ENCODE results near the gene CMPK2. TPM values are rescaled to one million over a fixed set of nuclear protein-coding genes. Genes with fewer than 3 reads are reported as not detected.

CMPK2 gene
- total RNA-seq, 1 experiment from 2014 or later, result 0.52 TPM

DNA sequence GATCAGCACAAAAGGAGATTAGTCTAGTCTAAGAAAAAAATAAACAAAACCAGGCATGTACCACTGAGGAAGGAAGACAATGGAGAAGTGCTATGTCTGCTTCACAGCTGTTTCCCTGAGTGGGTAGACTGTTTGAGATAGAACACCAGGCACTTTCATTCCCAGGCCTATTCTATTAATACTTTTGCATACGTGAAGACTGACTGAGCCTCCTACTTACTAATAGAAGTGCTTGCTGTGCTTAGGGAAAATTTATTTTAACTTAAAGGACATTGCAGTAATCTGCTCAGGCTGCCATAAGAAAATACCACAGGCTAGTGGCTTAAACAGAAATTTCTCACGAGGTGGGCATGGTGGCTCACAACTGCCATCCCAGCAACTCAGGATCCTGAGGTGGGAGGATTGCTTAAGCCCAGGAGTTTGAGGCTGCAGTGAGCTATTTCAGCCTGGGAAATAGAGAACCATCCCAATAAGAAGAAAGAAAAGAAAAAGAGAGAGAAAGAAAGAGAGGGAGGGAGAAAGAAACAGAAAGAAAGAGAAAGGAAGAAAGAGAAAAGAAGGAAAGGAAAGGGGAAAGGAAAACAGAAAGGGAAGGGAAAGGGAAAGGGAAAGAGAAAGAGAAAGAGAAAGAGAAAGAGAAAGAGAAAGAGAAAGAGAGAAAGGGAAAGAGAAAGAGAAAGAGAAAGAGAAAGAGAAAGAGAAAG lies 33.0 kb downstream of the CMPK2 start:
- POLR2A ChIA-PET, result no interaction called here
- TF ChIP-seq, protein P1, sequence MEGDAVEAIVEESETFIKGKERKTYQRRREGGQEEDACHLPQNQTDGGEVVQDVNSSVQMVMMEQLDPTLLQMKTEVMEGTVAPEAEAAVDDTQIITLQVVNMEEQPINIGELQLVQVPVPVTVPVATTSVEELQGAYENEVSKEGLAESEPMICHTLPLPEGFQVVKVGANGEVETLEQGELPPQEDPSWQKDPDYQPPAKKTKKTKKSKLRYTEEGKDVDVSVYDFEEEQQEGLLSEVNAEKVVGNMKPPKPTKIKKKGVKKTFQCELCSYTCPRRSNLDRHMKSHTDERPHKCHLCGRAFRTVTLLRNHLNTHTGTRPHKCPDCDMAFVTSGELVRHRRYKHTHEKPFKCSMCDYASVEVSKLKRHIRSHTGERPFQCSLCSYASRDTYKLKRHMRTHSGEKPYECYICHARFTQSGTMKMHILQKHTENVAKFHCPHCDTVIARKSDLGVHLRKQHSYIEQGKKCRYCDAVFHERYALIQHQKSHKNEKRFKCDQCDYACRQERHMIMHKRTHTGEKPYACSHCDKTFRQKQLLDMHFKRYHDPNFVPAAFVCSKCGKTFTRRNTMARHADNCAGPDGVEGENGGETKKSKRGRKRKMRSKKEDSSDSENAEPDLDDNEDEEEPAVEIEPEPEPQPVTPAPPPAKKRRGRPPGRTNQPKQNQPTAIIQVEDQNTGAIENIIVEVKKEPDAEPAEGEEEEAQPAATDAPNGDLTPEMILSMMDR (IDR thresholded peaks at IDR 0.05; ENCODE audit: insufficient read depth in 1 of 2, low read depth in 1 of 2, low read length in 1 of 2, severe bottlenecking in 1 of 2, unreplicated experiment in 1 of 2), result no peak
- H3K4me3 ChIP-seq (ENCODE audit: low read depth, low read length), result no peak overlapping the region
- Mint-ChIP-seq H3K9me3 (ENCODE audit: unreplicated experiment) (peaks cover 53% of the 10 kb centered on the region), H3K36me3 (ENCODE audit: insufficient read depth, unreplicated experiment) (no peaks in the 10 kb centered on the region), H3K27ac (ENCODE audit: unreplicated experiment) (no peak overlapping the region), H3K4me1 (ENCODE audit: low read depth, unreplicated experiment) (no peaks in the 10 kb centered on the region), H3K4me3 (ENCODE audit: unreplicated experiment) (no peak overlapping the region), H3K27me3 (ENCODE audit: insufficient read depth, unreplicated experiment) (peaks cover 2% of the 10 kb centered on the region)
- no peaks in the 10 kb centered on the region for H3K36me3 ChIP-seq (ENCODE audit: control insufficient read depth, insufficient read depth, low read length)
- no peaks in the 10 kb centered on the region for H3K27me3 ChIP-seq (replicated peaks; ENCODE audit: control insufficient read depth, insufficient read depth, low read length)
- CTCF ChIA-PET, result no interaction called here
- H3K9me3 ChIP-seq, result no peaks in the 10 kb centered on the region; the same call in 1 of the 2 replicates
- no peak for DNase-seq
- H3K4me1 ChIP-seq, result no peaks in the 10 kb centered on the region
- BruUV-seq (replicated peaks), result no TSS peak
- intact Hi-C loops (cut with micrococcal nuclease; ENCODE audit: unreplicated experiment), result no loop called here

GRCh38 chr2:6831229-6831628 lies 34.5 kb downstream of the CMPK2 start:
- H3K4me1 ChIP-seq, result no peaks in the 10 kb centered on the region
- H3K36me3 Mint-ChIP-seq (ENCODE audit: insufficient read depth, unreplicated experiment), result no peaks in the 10 kb centered on the region
- no peak for DNase-seq
- no peaks in the 10 kb centered on the region for H3K4me1 Mint-ChIP-seq (ENCODE audit: low read depth, unreplicated experiment)
- H3K27me3 ChIP-seq (replicated peaks; ENCODE audit: control insufficient read depth, insufficient read depth, low read length), result no peaks in the 10 kb centered on the region
- H3K9me3 ChIP-seq, result no peaks in the 10 kb centered on the region; the same call in 1 of the 2 replicates
- peaks cover 2% of the 10 kb centered on the region for H3K27me3 Mint-ChIP-seq (ENCODE audit: insufficient read depth, unreplicated experiment)
- intact Hi-C loops (cut with micrococcal nuclease; ENCODE audit: unreplicated experiment), result no loop called here
- no TSS peak for BruUV-seq (replicated peaks)
- no peaks in the 10 kb centered on the region for H3K36me3 ChIP-seq (ENCODE audit: control insufficient read depth, insufficient read depth, low read length)
- peaks cover 60% of the 10 kb centered on the region for H3K9me3 Mint-ChIP-seq (ENCODE audit: unreplicated experiment)
- no peak overlapping the region for H3K27ac Mint-ChIP-seq (ENCODE audit: unreplicated experiment)
- no peak overlapping the region for H3K4me3 Mint-ChIP-seq (ENCODE audit: unreplicated experiment)
- CTCF ChIA-PET, result no interaction called here
- TF ChIP-seq, protein P1 (IDR thresholded peaks at IDR 0.05; ENCODE audit: insufficient read depth in 1 of 2, low read depth in 1 of 2, low read length in 1 of 2, severe bottlenecking in 1 of 2, unreplicated experiment in 1 of 2), result no peak
- POLR2A ChIA-PET, result no interaction called here
- H3K4me3 ChIP-seq (ENCODE audit: low read depth, low read length), result no peak overlapping the region

DNA sequence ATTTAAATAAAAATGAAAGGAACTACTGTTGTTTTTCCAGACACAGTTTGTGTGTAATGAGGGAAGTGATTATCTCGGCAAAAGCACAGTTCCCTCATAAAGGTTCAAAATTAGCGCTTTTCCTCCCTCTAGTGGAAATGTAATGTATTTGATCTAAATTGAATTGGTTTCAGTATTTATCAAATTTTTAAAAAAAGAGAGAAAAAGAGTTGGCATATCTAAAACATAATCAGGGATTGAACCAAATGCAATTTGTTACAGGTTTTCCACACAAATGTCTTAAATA lies 37.5 kb downstream of the CMPK2 start:
- no peaks in the 10 kb centered on the region for H3K4me1 ChIP-seq
- H3K27ac Mint-ChIP-seq (ENCODE audit: unreplicated experiment), result no peak overlapping the region
- TF ChIP-seq, protein P1 (IDR thresholded peaks at IDR 0.05; ENCODE audit: insufficient read depth in 1 of 2, low read depth in 1 of 2, low read length in 1 of 2, severe bottlenecking in 1 of 2, unreplicated experiment in 1 of 2), result peak in 1 of 2 experiments; percentile 33
- H3K27me3 Mint-ChIP-seq (ENCODE audit: insufficient read depth, unreplicated experiment), result no peaks in the 10 kb centered on the region
- H3K36me3 Mint-ChIP-seq (ENCODE audit: insufficient read depth, unreplicated experiment), result no peaks in the 10 kb centered on the region
- no peaks in the 10 kb centered on the region for H3K36me3 ChIP-seq (ENCODE audit: control insufficient read depth, insufficient read depth, low read length)
- intact Hi-C loops (cut with micrococcal nuclease; ENCODE audit: unreplicated experiment), result no loop called here
- no peak overlapping the region for H3K4me3 ChIP-seq (ENCODE audit: low read depth, low read length)
- H3K9me3 Mint-ChIP-seq (ENCODE audit: unreplicated experiment), result peaks cover 41% of the 10 kb centered on the region
- H3K4me3 Mint-ChIP-seq (ENCODE audit: unreplicated experiment), result no peak overlapping the region
- ChIA-PET POLR2A (no interaction called here), CTCF (no interaction called here)
- no peak for DNase-seq
- H3K4me1 Mint-ChIP-seq (ENCODE audit: low read depth, unreplicated experiment), result no peaks in the 10 kb centered on the region
- no peaks in the 10 kb centered on the region for H3K27me3 ChIP-seq (replicated peaks; ENCODE audit: control insufficient read depth, insufficient read depth, low read length)
- H3K9me3 ChIP-seq, result no peaks in the 10 kb centered on the region; the same call in 1 of the 2 replicates
- BruUV-seq (replicated peaks), result no TSS peak

All from Caco-2 (cell line).